GM23338 (cell line): ENCODE measurements around the gene RIMS3.

Source experiments
- CTCF ChIP-seq, 2 experiments: fragments of 200-600 bp in 1 of 2; sonication (generic) in 1 of 2; conservative IDR thresholded peaks; 2 replicates each; pipeline versions ENCODE4 v1.5.1 to v1.6.1; 2016 to 2017; ENCODE audit warnings: antibody characterized with exemption in 2 of 2, low read depth in 2 of 2, mild to moderate bottlenecking in 2 of 2, moderate library complexity in 1 of 2
- ETS1 ChIP-seq: IDR thresholded peaks from 2 replicates; pipeline ENCODE4 v1.6.1; 2016; ENCODE audit warnings: antibody characterized with exemption
- EZH2 ChIP-seq: fragments of 200-600 bp; sonication (generic); IDR thresholded peaks from one replicate; pipeline ENCODE4 v1.8.0; 2017; ENCODE audit warnings: antibody characterized with exemption, mild to moderate bottlenecking, low read depth; ENCODE audit not compliant: unreplicated experiment
- EZH2phosphoT487 ChIP-seq: fragments of 200-600 bp; sonication (generic); IDR thresholded peaks from one replicate; pipeline ENCODE4 v1.8.1; 2018; ENCODE audit warnings: antibody characterized with exemption; ENCODE audit not compliant: unreplicated experiment
- JUNB ChIP-seq: IDR thresholded peaks from one replicate; pipeline ENCODE4 v1.6.1; 2016; ENCODE audit warnings: antibody characterized with exemption; ENCODE audit not compliant: unreplicated experiment
- NANOG ChIP-seq: IDR thresholded peaks from 2 replicates; pipeline ENCODE4 v1.6.1; 2016; ENCODE audit warnings: antibody characterized with exemption, borderline replicate concordance
- POLR2AphosphoS5 ChIP-seq: IDR thresholded peaks from 2 replicates; pipeline ENCODE4 v1.6.1; 2016; ENCODE audit warnings: antibody characterized with exemption, low read depth

- TF ChIP-seq EZH2 = no peak
- TF ChIP-seq EZH2phosphoT487 = no peak
- no peak for TF ChIP-seq CTCF (conservative IDR thresholded peaks at IDR 0.05; ENCODE audit: low read depth in 2 of 2)
- no peak for TF ChIP-seq ETS1
- TF ChIP-seq POLR2AphosphoS5 = no peak
- TF ChIP-seq JUNB = no peak
- no peak for TF ChIP-seq NANOG
Measured at GRCh38 chr1:40593449-40594186, 71.9 kb downstream of the RIMS3 start.
